Endothelial cell of umbilical vein (primary cell): ENCODE measurements around the gene KLHDC4. TPM values are rescaled to one million over a fixed set of nuclear protein-coding genes. Genes with fewer than 3 reads are reported as not detected.
"Not testable (repeated sequence)": the region's sequence is repeated elsewhere in the genome, so short reads cannot be mapped to it uniquely, and the experiment has no call there.

Source experiments
- BruUV-seq: library from RNA; stranded (reverse); fragments of 400-500 nt; replicated peaks from 2 replicates; lab custom pipeline; 2021; lab: Mats Ljungman, UMichigan
- CTCF ChIA-PET: fragments of 300-600, 350-600 bp; sonication (Branson Sonifier 250); formaldehyde crosslinking; loops from one replicate; lab custom pipeline; 2021; ENCODE audit warnings: antibody characterized with exemption, inconsistent platforms; lab: Charles Lee
- POLR2A ChIA-PET: fragments of 300-600, 350-600 bp; sonication (Branson Sonifier 250); formaldehyde crosslinking; loops from one replicate; lab custom pipeline; 2021; ENCODE audit warnings: antibody characterized with exemption, inconsistent platforms; lab: Charles Lee
- DNase-seq: peaks from one replicate; pipeline ENCODE4 v3.0.0-alpha.2; 2011; ENCODE audit warnings: low read depth, low spot score
- FAIRE-seq: peaks from 2 replicates; lab custom pipeline; 2011; peaks lifted over from hg19 to GRCh38; lab: Jason Lieb, UNC
- H2AFZ ChIP-seq: 2 replicates; pipeline ENCODE4 v1.6.0; 2012; ENCODE audit warnings: low read depth, low read length, control low read depth, inconsistent platforms
- H3K27ac ChIP-seq: 2 replicates; pipeline ENCODE4 v1.5.1; 2011; ENCODE audit warnings: low read depth, mild to moderate bottlenecking, control low read depth, low read length, moderate library complexity; ENCODE audit not compliant: insufficient read depth
- H3K27me3 ChIP-seq, 2 experiments: 2 replicates each; pipeline versions ENCODE4 v1.6.0 to v1.6.1; 2011; ENCODE audit warnings: low read length in 2 of 2, mixed read lengths in 1 of 2; ENCODE audit not compliant: control insufficient read depth in 2 of 2, insufficient read depth in 2 of 2
- H3K36me3 ChIP-seq, 2 experiments: 2 replicates in 1 of 2; 3 replicates in 1 of 2; pipeline ENCODE4 v1.5.1; 2011; ENCODE audit warnings: low read length in 2 of 2, mild to moderate bottlenecking in 1 of 2, moderate library complexity in 1 of 2; ENCODE audit not compliant: control insufficient read depth in 2 of 2, insufficient read depth in 2 of 2; ENCODE audit errors: extremely low read depth in 1 of 2
- H3K4me1 ChIP-seq: 3 replicates; pipeline ENCODE4 v1.5.1; 2011; ENCODE audit warnings: mild to moderate bottlenecking, low read length; ENCODE audit not compliant: control insufficient read depth, insufficient read depth; ENCODE audit errors: extremely low read depth
- H3K4me2 ChIP-seq: 2 replicates; pipeline ENCODE4 v1.6.1; 2011; ENCODE audit warnings: low read length, control low read depth, mixed read lengths; ENCODE audit not compliant: insufficient read depth
- H3K4me3 ChIP-seq, 3 experiments: fragments of 200-600 bp in 1 of 3; sonication (generic), shearing (Covaris generic) in 1 of 3; replicated peaks in 1 of 3; 2 replicates each; pipeline ENCODE4 v1.5.1; 2011 to 2016; ENCODE audit warnings: control low read depth in 3 of 3, low read length in 3 of 3, mild to moderate bottlenecking in 2 of 3, inconsistent platforms in 1 of 3, low read depth in 1 of 3, moderate library complexity in 1 of 3; ENCODE audit not compliant: insufficient read depth in 1 of 3
- H3K79me2 ChIP-seq: 2 replicates; pipeline ENCODE4 v1.6.0; 2012; ENCODE audit warnings: low read length, inconsistent platforms; ENCODE audit not compliant: control insufficient read depth, insufficient read depth
- H3K9ac ChIP-seq: replicated peaks from 2 replicates; pipeline ENCODE3; 2011; ENCODE audit warnings: low read length, control low read depth; ENCODE audit not compliant: insufficient read depth; ENCODE audit errors: extremely low read depth
- H3K9me1 ChIP-seq: replicated peaks from 3 replicates; pipeline ENCODE4 v1.6.0; 2011; ENCODE audit warnings: mild to moderate bottlenecking, low read length; ENCODE audit not compliant: control insufficient read depth, insufficient read depth; ENCODE audit errors: extremely low read depth
- H3K9me3 ChIP-seq: replicated peaks from 2 replicates; pipeline ENCODE4 v1.5.1; 2012; ENCODE audit warnings: low read length, inconsistent platforms; ENCODE audit not compliant: control insufficient read depth, insufficient read depth
- H4K20me1 ChIP-seq: replicated peaks from 2 replicates; pipeline ENCODE3; 2011; ENCODE audit warnings: mild to moderate bottlenecking, low read length; ENCODE audit not compliant: control insufficient read depth, insufficient read depth; ENCODE audit errors: extremely low read depth
- CTCF ChIP-seq, 2 donors: IDR thresholded peaks; 1 replicate in 1 of 2; 2 replicates in 1 of 2; pipeline ENCODE4 v1.5.1; 2011; ENCODE audit warnings: low read length in 2 of 2, mild to moderate bottlenecking in 2 of 2, moderate library complexity in 2 of 2, control low read depth in 1 of 2, inconsistent platforms in 1 of 2, low read depth in 1 of 2; ENCODE audit not compliant: insufficient read depth in 1 of 2; ENCODE audit errors: extremely low read depth in 1 of 2
- FOS ChIP-seq: IDR thresholded peaks from 2 replicates; pipeline ENCODE4 v1.6.1; 2011; ENCODE audit warnings: mild to moderate bottlenecking, low read length, moderate library complexity, borderline replicate concordance; ENCODE audit not compliant: insufficient read depth
- GATA2 ChIP-seq: IDR thresholded peaks from 2 replicates; pipeline ENCODE4 v1.7.0; 2011; ENCODE audit warnings: low read depth, mild to moderate bottlenecking, moderate library complexity, mixed read lengths, low read length; ENCODE audit not compliant: insufficient read length, insufficient read depth
- JUN ChIP-seq: IDR thresholded peaks from 2 replicates; pipeline ENCODE4 v1.6.1; 2011; ENCODE audit warnings: borderline replicate concordance, low read depth; ENCODE audit not compliant: insufficient read length, insufficient read depth
- MYC ChIP-seq: IDR thresholded peaks from one replicate; pipeline ENCODE4 v1.6.1; 2011; ENCODE audit warnings: mild to moderate bottlenecking, low read depth, low read length
- POLR2A ChIP-seq: IDR thresholded peaks from 2 replicates; pipeline ENCODE4 v1.6.1; 2012; ENCODE audit warnings: low read depth, mild to moderate bottlenecking, control low read depth, low read length
- dilution Hi-C: fragments of 300-500 bp; cut with MboI; formaldehyde crosslinking; loops from one replicate; pipeline ENCODE4 v1.15.0; 2019; ENCODE audit warnings: low sequenced_read_pairs; ENCODE audit not compliant: extremely low pct_ligation_motif_present
- intact Hi-C: fragments of 100-400 bp; cut with micrococcal nuclease; formaldehyde crosslinking; loops from one replicate; pipeline ENCODE4 v1.10.0; 2022
- polyA plus RNA-seq, 4 experiments: library from polyadenylated mRNA; depleted of rRNA in 3 of 4; stranded (reverse) in 3 of 4; unstranded in 1 of 4; fragments of >200 nt; gene quantifications; 2 replicates each; pipeline versions ENCODE4 v1.2.1 to v1.2.3, GENCODE V29; 2011 to 2012; ENCODE audit warnings: missing spikeins in 1 of 4
- total RNA-seq: library from RNA; stranded (reverse); gene quantifications from 2 replicates; pipeline ENCODE4 v1.2.3, GENCODE V29; 2021

Gene KLHDC4
- total and polyA plus RNA-seq, 2 donors (not counting 3 experiments of a cell fraction or from before 2014, with no cell fraction given): 24.7 to 46.2 TPM

- Histone ChIP-seq H3K79me2 (no peaks in the 10 kb centered on the region), H3K9me3 (no peaks in the 10 kb centered on the region), H4K20me1 (no peaks in the 10 kb centered on the region), H3K4me1 (peaks cover 22% of the 10 kb centered on the region), H3K27ac (peak overlapping the region; percentile 79), H3K36me3 (no peaks in the 10 kb centered on the region), H3K9ac (peak overlapping the region; percentile 44), H2AFZ (no peak overlapping the region), H3K4me3 (no peak overlapping the region), H3K4me2 (no peak overlapping the region), H3K27me3 (no peaks in the 10 kb centered on the region), H3K9me1 (no peaks in the 10 kb centered on the region)
- ChIA-PET POLR2A (interaction anchor here (0.6 to 2.9 kb wide), 6 partner anchors 13 to 93 kb away, joined by 3 to 26 read pairs (median 8); partner anchors contain the start of genes KLHDC4 and SLC7A5), CTCF (interaction anchor here (0.6 to 6.8 kb wide), 47 partner anchors 9 to 784 kb away, joined by 3 to 470 read pairs (median 6); partner anchors contain the start of genes BANP, KLHDC4 and SLC7A5)
- dilution Hi-C loops (no loop called here), intact Hi-C loops (loop anchor here (2.0 to 5.0 kb wide), 4 partner anchors 28 to 174 kb away; partner anchors contain the start of gene BANP)
- no peak for TF ChIP-seq JUN
- TF ChIP-seq GATA2: no peak
- no peak for TF ChIP-seq MYC
- no peak for TF ChIP-seq FOS
- no peak for TF ChIP-seq POLR2A
- TF ChIP-seq CTCF (IDR thresholded peaks at IDR 0.05; ENCODE audit: extremely low read depth in 1 of 2, insufficient read depth in 1 of 2, low read depth in 1 of 2, low read length in 2 of 2): no peak
- no TSS peak for BruUV-seq
- FAIRE-seq: no peak
- no peak for DNase-seq
Observed at GRCh38 chr16:87778476-87778829, 12.7 kb upstream of the KLHDC4 start.

- CTCF ChIA-PET: interaction anchor here (1.4 kb wide), 1 partner anchor 98 kb away, joined by 5 read pairs; no protein-coding TSS in a partner anchor
- H3K9me1 ChIP-seq, FAIRE-seq: not testable (repeated sequence)
Observed at GRCh38 chr16:87773836-87774235, 8.1 kb upstream of the KLHDC4 start.

DNA sequence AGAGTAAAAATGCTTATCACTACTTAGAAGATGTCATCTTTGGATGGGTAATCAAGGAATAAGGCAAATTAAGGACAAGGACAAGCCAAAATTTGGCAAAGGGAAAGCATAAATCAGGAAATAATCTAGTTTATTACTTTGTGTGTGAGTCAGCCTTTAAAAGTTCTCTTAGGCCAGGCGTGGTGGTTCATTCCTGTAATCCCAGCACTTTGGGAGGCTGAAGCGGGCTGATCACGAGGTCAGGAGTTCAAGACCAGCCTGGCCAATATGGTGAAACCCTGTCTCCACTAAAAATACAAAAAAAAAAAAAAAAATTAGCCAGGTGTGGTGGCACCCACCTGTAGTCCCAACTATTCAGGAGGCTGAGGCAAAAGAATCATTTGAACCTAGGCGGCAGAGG lies 1.7 kb upstream of the KLHDC4 start:
- H3K79me2 ChIP-seq: peaks cover 27% of the 10 kb centered on the region
- H3K9me3 ChIP-seq, H3K4me3 ChIP-seq, POLR2A ChIA-PET, H3K27ac ChIP-seq, H3K9me1 ChIP-seq, dilution Hi-C loops, DNase-seq, H3K4me1 ChIP-seq, BruUV-seq, H3K36me3 ChIP-seq, FAIRE-seq, H3K9ac ChIP-seq, H3K27me3 ChIP-seq, H2AFZ ChIP-seq, H3K4me2 ChIP-seq, H4K20me1 ChIP-seq: not testable (repeated sequence)
- intact Hi-C loops: loop anchor here (5.0 to 10.0 kb wide), 2 partner anchors 130 to 363 kb away; no protein-coding TSS in a partner anchor
- CTCF ChIA-PET: interaction anchor here (0.7 to 5.8 kb wide), 4 partner anchors 103 to 350 kb away, joined by 3 to 198 read pairs (median 36); partner anchors contain the start of gene SLC7A5

More at GRCh38 chr16:87773836-87774235, 8.1 kb upstream of the KLHDC4 start:
- H4K20me1 ChIP-seq, H3K27ac ChIP-seq, H3K9me3 ChIP-seq, H2AFZ ChIP-seq, BruUV-seq, H3K4me1 ChIP-seq, dilution Hi-C loops, H3K27me3 ChIP-seq, H3K79me2 ChIP-seq, H3K36me3 ChIP-seq, H3K9ac ChIP-seq, H3K4me3 ChIP-seq, DNase-seq, POLR2A ChIA-PET, intact Hi-C loops, H3K4me2 ChIP-seq: not testable (repeated sequence)
